SK-N-SH (cell line): Measurements from ENCODE around the gene DPM2.

Source experiments
- CHD2 ChIP-seq: fragments of 150-350 bp; IDR thresholded peaks from 2 replicates; pipeline ENCODE4 v1.6.1; 2018; ENCODE audit warnings: low read length; ENCODE audit not compliant: partially characterized antibody
- CTCF ChIP-seq: fragments of 200-600 bp; sonication (generic); IDR thresholded peaks from 2 replicates; pipeline ENCODE4 v1.6.1; 2017; ENCODE audit warnings: antibody characterized with exemption, mild to moderate bottlenecking, moderate library complexity
- ELF1 ChIP-seq: IDR thresholded peaks from 2 replicates; pipeline ENCODE4 v1.4.0; 2012
- EP300 ChIP-seq, 2 experiments: IDR thresholded peaks; 2 replicates each; pipeline versions ENCODE4 v1.4.0 to v1.6.1; 2012; ENCODE audit warnings: borderline replicate concordance in 1 of 2, low read depth in 1 of 2, low read length in 1 of 2
- EZH2phosphoT487 ChIP-seq: fragments of 200-600 bp; sonication (generic); IDR thresholded peaks from 2 replicates; pipeline ENCODE4 v1.6.1; 2017; ENCODE audit warnings: low read depth, mixed run types, mild to moderate bottlenecking, antibody characterized with exemption, moderate library complexity, borderline replicate concordance
- NRF1 ChIP-seq: IDR thresholded peaks from 2 replicates; pipeline ENCODE4 v1.6.1; 2012; ENCODE audit warnings: low read depth, mild to moderate bottlenecking, low read length
- POLR2AphosphoS5 ChIP-seq: IDR thresholded peaks from 2 replicates; pipeline ENCODE4 v1.6.1; 2012; ENCODE audit warnings: low read depth, low read length
- SIN3A ChIP-seq: IDR thresholded peaks from 2 replicates; pipeline ENCODE4 v1.6.1; 2012; ENCODE audit warnings: low read depth, mild to moderate bottlenecking, low read length, moderate library complexity, borderline replicate concordance
- TCF12 ChIP-seq: IDR thresholded peaks from 2 replicates; pipeline ENCODE4 v1.4.0; 2012
- USF2 ChIP-seq: fragments of 150-350 bp; IDR thresholded peaks from 2 replicates; pipeline ENCODE4 v1.6.1; 2017; ENCODE audit warnings: antibody characterized with exemption, low read length, low read depth, borderline replicate concordance
- YY1 ChIP-seq: IDR thresholded peaks from 2 replicates; pipeline ENCODE4 v1.4.0; 2012; ENCODE audit warnings: low read depth, mild to moderate bottlenecking
- TF ChIP-seq, protein P1 (sequence below): IDR thresholded peaks from 2 replicates; pipeline ENCODE4 v1.6.1; 2012; ENCODE audit warnings: mild to moderate bottlenecking, low read depth, low read length, moderate library complexity

DNA sequence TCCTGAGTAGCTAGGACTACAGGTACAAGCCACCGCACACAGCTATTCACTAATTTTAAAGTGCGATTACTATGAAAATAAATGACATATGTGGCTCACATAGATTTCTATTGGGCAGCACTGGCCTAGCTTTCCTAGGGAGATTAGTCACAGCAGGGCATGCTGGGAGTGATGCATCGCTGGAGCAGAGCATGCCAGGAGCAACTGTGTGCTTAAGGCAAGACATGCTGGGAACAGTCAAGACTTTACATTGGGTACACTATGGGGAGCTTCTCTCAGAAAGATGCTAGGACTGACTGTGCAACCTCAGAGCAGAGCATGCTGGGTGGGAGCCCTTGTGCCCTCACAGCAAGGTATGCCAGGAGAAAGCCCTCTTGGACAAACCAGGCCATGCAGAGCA lies 47.6 kb downstream of the DPM2 start:
- TF ChIP-seq USF2 (no peak), CTCF (no peak), EP300 (IDR thresholded peaks at IDR 0.05; ENCODE audit: borderline replicate concordance in 1 of 2, low read depth in 1 of 2, low read length in 1 of 2) (no peak), TCF12 (no peak), NRF1 (no peak), SIN3A (no peak), YY1 (no peak), ELF1 (no peak), EZH2phosphoT487 (no peak), POLR2AphosphoS5 (no peak), CHD2 (no peak)
- TF ChIP-seq, protein P1, sequence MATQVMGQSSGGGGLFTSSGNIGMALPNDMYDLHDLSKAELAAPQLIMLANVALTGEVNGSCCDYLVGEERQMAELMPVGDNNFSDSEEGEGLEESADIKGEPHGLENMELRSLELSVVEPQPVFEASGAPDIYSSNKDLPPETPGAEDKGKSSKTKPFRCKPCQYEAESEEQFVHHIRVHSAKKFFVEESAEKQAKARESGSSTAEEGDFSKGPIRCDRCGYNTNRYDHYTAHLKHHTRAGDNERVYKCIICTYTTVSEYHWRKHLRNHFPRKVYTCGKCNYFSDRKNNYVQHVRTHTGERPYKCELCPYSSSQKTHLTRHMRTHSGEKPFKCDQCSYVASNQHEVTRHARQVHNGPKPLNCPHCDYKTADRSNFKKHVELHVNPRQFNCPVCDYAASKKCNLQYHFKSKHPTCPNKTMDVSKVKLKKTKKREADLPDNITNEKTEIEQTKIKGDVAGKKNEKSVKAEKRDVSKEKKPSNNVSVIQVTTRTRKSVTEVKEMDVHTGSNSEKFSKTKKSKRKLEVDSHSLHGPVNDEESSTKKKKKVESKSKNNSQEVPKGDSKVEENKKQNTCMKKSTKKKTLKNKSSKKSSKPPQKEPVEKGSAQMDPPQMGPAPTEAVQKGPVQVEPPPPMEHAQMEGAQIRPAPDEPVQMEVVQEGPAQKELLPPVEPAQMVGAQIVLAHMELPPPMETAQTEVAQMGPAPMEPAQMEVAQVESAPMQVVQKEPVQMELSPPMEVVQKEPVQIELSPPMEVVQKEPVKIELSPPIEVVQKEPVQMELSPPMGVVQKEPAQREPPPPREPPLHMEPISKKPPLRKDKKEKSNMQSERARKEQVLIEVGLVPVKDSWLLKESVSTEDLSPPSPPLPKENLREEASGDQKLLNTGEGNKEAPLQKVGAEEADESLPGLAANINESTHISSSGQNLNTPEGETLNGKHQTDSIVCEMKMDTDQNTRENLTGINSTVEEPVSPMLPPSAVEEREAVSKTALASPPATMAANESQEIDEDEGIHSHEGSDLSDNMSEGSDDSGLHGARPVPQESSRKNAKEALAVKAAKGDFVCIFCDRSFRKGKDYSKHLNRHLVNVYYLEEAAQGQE: no peak
